HepG2 (cell line): ENCODE data around the gene PGK1. TPM values are rescaled to one million over a fixed set of nuclear protein-coding genes. Genes with fewer than 3 reads are reported as not detected.

Experiments
- ATAC-seq: fragments of 200-7000 bp; cut with Tn5 transposase; 3 replicates; pipeline ENCODE4 v1.9.1; 2020; ENCODE audit warnings: mild to moderate bottlenecking, moderate library complexity
- BruUV-seq: library from RNA; stranded (reverse); fragments of 400-500 nt; replicated peaks from 2 replicates; lab custom pipeline; 2021; lab: Mats Ljungman, UMichigan
- CTCF ChIA-PET: fragments of 300-600 bp; formaldehyde crosslinking; extraction: SDS; loops from one replicate; lab custom pipeline; 2021; ENCODE audit warnings: low total read pairs, inconsistent platforms, low intra/inter-chr PET ratio; lab: Yijun Ruan, JAX
- POLR2A ChIA-PET: fragments of 350-600 bp; sonication (Branson Sonifier 250); formaldehyde crosslinking; loops from one replicate; lab custom pipeline; 2020; ENCODE audit warnings: antibody characterized with exemption, inconsistent platforms; lab: Yijun Ruan, JAX
- DNase-seq: peaks from one replicate; pipeline ENCODE4 v3.0.0-alpha.2; 2015; ENCODE audit warnings: low spot score
- FAIRE-seq: peaks from 3 replicates; lab custom pipeline; 2011; peaks lifted over from hg19 to GRCh38; lab: Jason Lieb, UNC
- H2AFZ ChIP-seq: one replicate; pipeline ENCODE4 v1.6.1; 2011; ENCODE audit warnings: low read length, inconsistent platforms
- H3K27ac ChIP-seq: fragments of 300-600 bp; 3 replicates; pipeline ENCODE4 v1.8.0; 2011; ENCODE audit warnings: mixed run types, mild to moderate bottlenecking, mixed read lengths, low read length, inconsistent platforms; ENCODE audit not compliant: insufficient read depth; ENCODE audit errors: extremely low read length
- H3K27me3 ChIP-seq, 2 experiments: fragments of 200-600 bp in 1 of 2; 2 replicates in 1 of 2; 3 replicates in 1 of 2; pipeline versions ENCODE4 v1.6.0 to v1.8.0; 2011; ENCODE audit warnings: low read length in 2 of 2, mild to moderate bottlenecking in 2 of 2, moderate library complexity in 2 of 2, inconsistent platforms in 1 of 2; ENCODE audit not compliant: insufficient read depth in 2 of 2, control insufficient read depth in 1 of 2
- H3K36me3 ChIP-seq, 2 experiments: fragments of 200-600 bp in 1 of 2; replicated peaks in 1 of 2; 2 replicates in 1 of 2; 3 replicates in 1 of 2; pipeline versions ENCODE4 v1.5.1 to v1.8.0; 2011; ENCODE audit warnings: low read length in 2 of 2, inconsistent platforms in 1 of 2; ENCODE audit not compliant: insufficient read depth in 2 of 2, control insufficient read depth in 1 of 2
- H3K4me1 ChIP-seq: 2 replicates; pipeline ENCODE4 v1.5.1; 2012; ENCODE audit warnings: low read length, inconsistent platforms; ENCODE audit not compliant: insufficient read depth
- H3K4me2 ChIP-seq: 2 replicates; pipeline ENCODE4 v1.6.0; 2011; ENCODE audit warnings: low read depth, low read length, inconsistent platforms
- H3K4me3 ChIP-seq, 3 experiments: fragments of 200-600 bp in 1 of 3; sonication (generic), shearing (Covaris generic) in 1 of 3; replicated peaks in 1 of 3; 2 replicates each; pipeline ENCODE4 v1.5.1; 2011 to 2016; ENCODE audit warnings: low read length in 3 of 3, inconsistent platforms in 2 of 3, low read depth in 2 of 3, mild to moderate bottlenecking in 2 of 3, control low read depth in 1 of 3, mixed read lengths in 1 of 3; ENCODE audit not compliant: insufficient read depth in 1 of 3
- H3K79me2 ChIP-seq: one replicate; pipeline ENCODE4 v1.6.1; 2011; ENCODE audit warnings: low read length, inconsistent platforms; ENCODE audit not compliant: insufficient read depth
- H3K9ac ChIP-seq: 2 replicates; pipeline ENCODE4 v1.6.0; 2011; ENCODE audit warnings: mild to moderate bottlenecking, low read depth, low read length, inconsistent platforms; ENCODE audit not compliant: insufficient read depth
- H3K9me3 ChIP-seq: 2 replicates; pipeline ENCODE4 v1.5.1; 2012; ENCODE audit warnings: mild to moderate bottlenecking, low read length
- H4K20me1 ChIP-seq: 2 replicates; pipeline ENCODE4 v1.6.0; 2011; ENCODE audit warnings: inconsistent platforms, mild to moderate bottlenecking, low read length, moderate library complexity; ENCODE audit not compliant: insufficient read depth
- ARNTL ChIP-seq: sonication (generic); formaldehyde crosslinking; IDR thresholded peaks from 2 replicates; pipeline ENCODE4 v1.4.0; 2020; ENCODE audit warnings: mild to moderate bottlenecking, missing genetic modification reagents
- BRCA1 ChIP-seq: sonication (generic); formaldehyde crosslinking; IDR thresholded peaks from 2 replicates; pipeline ENCODE4 v1.4.0; 2020; ENCODE audit warnings: missing genetic modification reagents
- HDAC6 ChIP-seq: fragments of 200-600 bp; sonication (generic); IDR thresholded peaks from 2 replicates; pipeline ENCODE4 v1.7.0; 2017; ENCODE audit warnings: mild to moderate bottlenecking, antibody characterized with exemption, low read length, low read depth
- LRRFIP1 ChIP-seq: sonication (generic); formaldehyde crosslinking; conservative IDR thresholded peaks from 2 replicates; pipeline ENCODE4 v1.4.0; 2020; ENCODE audit warnings: missing genetic modification reagents
- MXD1 ChIP-seq: sonication (generic); formaldehyde crosslinking; IDR thresholded peaks from 2 replicates; pipeline ENCODE4 v1.4.0; 2020; ENCODE audit warnings: mild to moderate bottlenecking, missing genetic modification reagents
- SMAD3 ChIP-seq: sonication (generic); formaldehyde crosslinking; IDR thresholded peaks from 2 replicates; pipeline ENCODE4 v1.4.0; 2020; ENCODE audit warnings: missing genetic modification reagents
- TRAFD1 ChIP-seq: sonication (generic); formaldehyde crosslinking; IDR thresholded peaks from 2 replicates; pipeline ENCODE4 v1.5.1; 2020; ENCODE audit warnings: missing genetic modification reagents, mild to moderate bottlenecking, borderline replicate concordance
- ZBTB21 ChIP-seq: sonication (generic); formaldehyde crosslinking; IDR thresholded peaks from 2 replicates; pipeline ENCODE4 v1.4.0; 2020; ENCODE audit warnings: missing genetic modification reagents
- ZNF12 ChIP-seq: sonication (generic); formaldehyde crosslinking; IDR thresholded peaks from 2 replicates; pipeline ENCODE4 v1.5.0; 2020; ENCODE audit warnings: missing genetic modification reagents
- WGBS: methylation state at CpG from one replicate; pipeline ENCODE4 v1.1.6; 2017; ENCODE audit warnings: low lambda C conversion rate; 5-methylcytosine and 5-hydroxymethylcytosine counted together
- in situ Hi-C: cut with HindIII; loops from 2 replicates; pipeline ENCODE4 v1.10.0; 2017; ENCODE audit warnings: low pct_unique_long_range_greater_than_20kb; ENCODE audit not compliant: extremely low pct_ligation_motif_present
- intact Hi-C: fragments of 100-400 bp; cut with micrococcal nuclease; formaldehyde crosslinking; loops from one replicate; pipeline ENCODE4 v1.10.0; 2022; ENCODE audit not compliant: unreplicated experiment
- polyA plus RNA-seq, 8 experiments: library from polyadenylated mRNA; depleted of rRNA in 3 of 8; stranded (reverse) in 7 of 8; unstranded in 1 of 8; fragments of >200 nt; fragmentation: Illumina TruSeq in 4 of 8; extraction: Trizol in 4 of 8; gene quantifications; 2 replicates each; pipeline versions ENCODE4 v1.2.1 to v1.2.3, GENCODE V29; 2011 to 2016; ENCODE audit warnings: low read depth in 4 of 8, missing spikeins in 1 of 8, mixed read lengths in 1 of 8; ENCODE audit not compliant: insufficient read depth in 1 of 8
- total RNA-seq, 5 experiments: library from RNA; depleted of rRNA; stranded (reverse); fragments of >200 nt; fragmentation: Illumina TruSeq; extraction: Trizol; gene quantifications; 2 replicates each; pipeline ENCODE4 v1.2.3, GENCODE V29; 2016; ENCODE audit warnings: low read depth in 1 of 5

Gene PGK1
- total and polyA plus RNA-seq, 2 of the 13 experiments (the other 11 are each of a cell fraction or from before 2014, with no cell fraction given): 325 to 1,274 TPM

- Histone ChIP-seq H3K9ac (no peak overlapping the region), H3K27ac (no peak overlapping the region), H3K79me2 (peaks cover 97% of the 10 kb centered on the region), H4K20me1 (peaks cover 94% of the 10 kb centered on the region), H3K4me3 (peak overlapping the region; percentile 10 to 80 (median 74); a peak in 4 of 6 replicates), H3K4me2 (peak overlapping the region; percentile 74; the same call in 1 of the 2 replicates), H3K36me3 (peaks cover 0 to 10% of the 10 kb centered on the region in 2 experiments; a peak in 4 of 5 replicates), H3K4me1 (peaks cover 56% of the 10 kb centered on the region), H3K27me3 (no peaks in the 10 kb centered on the region; a peak in 1 of 5 replicates), H2AFZ (no peak overlapping the region), H3K9me3 (no peaks in the 10 kb centered on the region)
- ATAC-seq (no peak), FAIRE-seq (no peak), DNase-seq (no peak)
- ChIA-PET POLR2A (no interaction called here), CTCF (no interaction called here)
- BruUV-seq: no TSS peak
- WGBS: 79% methylated on average over 2 of the region's 2 CpGs
- intact Hi-C loops: no loop called here
- in situ Hi-C loops: loop anchor here (25.0 kb wide), 1 partner anchor 197 kb away; the partner anchor contains the start of gene ATP7A
- no peak for TF ChIP-seq HDAC6
- TF ChIP-seq TRAFD1 (CRISPR knock-in tag): no peak
- no peak for TF ChIP-seq ZBTB21 (CRISPR knock-in tag)
- TF ChIP-seq BRCA1 (CRISPR knock-in tag): no peak
- TF ChIP-seq MXD1: no peak
- no peak for TF ChIP-seq ZNF12
- no peak for TF ChIP-seq SMAD3 (CRISPR knock-in tag)
- TF ChIP-seq LRRFIP1 (CRISPR knock-in tag): no peak
- TF ChIP-seq ARNTL (CRISPR knock-in tag): no peak
Observed at GRCh38 chrX:78109458-78109857, 5.4 kb downstream of the PGK1 start.
